ENCODE measurements around the gene SRCIN1.
A peak's percentile ranks its signal among the peaks of the same experiment; 100 is the strongest.
"Not testable (repeated sequence)": the region's sequence is repeated elsewhere in the genome, so short reads cannot be mapped to it uniquely, and the experiment has no call there.

Gene SRCIN1

GRCh38 chr17:38605841-38606645 lies at the start of gene SRCIN1:
TSS of gene SRCIN1 (minus strand) at chr17:38605952. CDS start at chr17:38605705, 247 bp downstream.
- Histone ChIP-seq H3K4me3 (ENCODE audit: low read length) (peak within 1 kb of the TSS; percentile 4), H3K36me3 (ENCODE audit: control insufficient read depth, insufficient read depth, low read length) (no peaks in the 10 kb centered on the region), H3K9ac (ENCODE audit: low read length) (peak within 1 kb of the TSS; percentile 55), H3K4me1 (ENCODE audit: control insufficient read depth, insufficient read depth, low read length) (peaks cover 14% of the 10 kb centered on the region), H3K27me3 (ENCODE audit: control insufficient read depth, insufficient read depth, low read length) (peaks cover 49% of the 10 kb centered on the region), H3K9me3 (ENCODE audit: control insufficient read depth, low read length) (no peaks in the 10 kb centered on the region)

- Histone ChIP-seq H3K27me3 (ENCODE audit: control insufficient read depth, insufficient read depth, low read length) (peaks cover 26% of the 10 kb centered on the region), H3K36me3 (ENCODE audit: control insufficient read depth, insufficient read depth, low read length) (no peaks in the 10 kb centered on the region), H3K4me1 (ENCODE audit: control insufficient read depth, insufficient read depth, low read length) (no peaks in the 10 kb centered on the region), H3K9me3 (ENCODE audit: control insufficient read depth, low read length) (no peaks in the 10 kb centered on the region), H3K4me3 (ENCODE audit: low read length) (no peak overlapping the region), H3K9ac (ENCODE audit: low read length) (no peak overlapping the region)
Measured at GRCh38 chr17:38654411-38655398, 49.0 kb upstream of the SRCIN1 start.

DNA sequence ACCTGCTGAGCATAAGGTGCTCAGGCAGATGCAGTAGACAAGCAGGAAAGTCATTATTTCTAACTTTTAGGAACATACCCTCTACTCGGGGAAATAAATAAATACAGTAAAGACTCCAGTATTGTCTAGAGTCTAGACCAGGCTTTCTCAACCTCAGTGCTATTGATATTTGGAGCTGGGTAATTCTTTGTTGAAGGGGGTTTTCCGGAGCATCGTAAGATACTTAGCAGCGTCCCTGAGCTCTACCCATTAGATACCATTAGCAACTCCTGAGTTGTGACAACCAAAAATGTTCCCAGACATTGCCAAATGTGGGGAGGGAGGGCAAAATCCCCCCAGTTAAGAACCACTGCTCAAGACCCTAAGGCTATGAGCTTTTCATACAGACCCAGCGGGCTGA lies 47.9 kb upstream of the SRCIN1 start:
- Histone ChIP-seq H3K9ac (ENCODE audit: low read length) (no peak overlapping the region), H3K27me3 (ENCODE audit: control insufficient read depth, insufficient read depth, low read length) (peaks cover 26% of the 10 kb centered on the region), H3K4me1 (ENCODE audit: control insufficient read depth, insufficient read depth, low read length) (no peaks in the 10 kb centered on the region), H3K36me3 (ENCODE audit: control insufficient read depth, insufficient read depth, low read length) (no peaks in the 10 kb centered on the region), H3K9me3 (ENCODE audit: control insufficient read depth, low read length) (no peaks in the 10 kb centered on the region), H3K4me3 (ENCODE audit: low read length) (no peak overlapping the region)

- Histone ChIP-seq H3K9ac (ENCODE audit: low read length) (no peak overlapping the region), H3K4me1 (ENCODE audit: control insufficient read depth, insufficient read depth, low read length) (no peaks in the 10 kb centered on the region), H3K4me3 (ENCODE audit: low read length) (no peak overlapping the region), H3K36me3 (ENCODE audit: control insufficient read depth, insufficient read depth, low read length) (no peaks in the 10 kb centered on the region), H3K9me3 (ENCODE audit: control insufficient read depth, low read length) (no peaks in the 10 kb centered on the region), H3K27me3 (ENCODE audit: control insufficient read depth, insufficient read depth, low read length) (peaks cover 26% of the 10 kb centered on the region)
Measured at GRCh38 chr17:38653230-38653629, 47.5 kb upstream of the SRCIN1 start.

DNA sequence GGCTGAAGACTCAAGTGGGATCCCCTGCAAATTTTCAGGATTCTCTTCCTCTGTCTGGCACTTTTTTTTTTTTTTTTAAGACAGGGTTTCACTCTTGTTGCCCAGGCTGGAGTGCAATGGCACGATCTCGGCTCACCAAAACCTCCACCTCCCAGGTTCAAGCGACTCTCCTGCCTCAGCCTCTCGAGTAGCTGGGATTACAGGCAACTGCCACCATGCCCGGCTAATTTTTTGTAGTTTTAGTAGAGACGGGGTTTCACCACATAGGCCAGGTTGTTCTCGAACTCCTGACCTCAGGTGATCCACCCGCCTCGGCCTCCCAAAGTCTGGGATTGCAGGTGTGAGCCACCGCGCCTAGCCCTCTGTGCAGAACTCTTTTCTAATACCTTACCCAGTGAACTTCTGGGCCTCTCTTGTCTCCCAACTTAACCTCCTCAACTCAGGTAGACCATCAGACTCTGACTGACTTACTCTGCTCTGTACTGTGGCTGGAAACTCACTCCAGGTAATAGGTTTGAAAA lies 45.0 kb upstream of the SRCIN1 start:
- not testable (repeated sequence) for H3K4me3 ChIP-seq (ENCODE audit: low read length); H3K9ac ChIP-seq (ENCODE audit: low read length); H3K9me3 ChIP-seq (ENCODE audit: control insufficient read depth, low read length); H3K4me1 ChIP-seq (ENCODE audit: control insufficient read depth, insufficient read depth, low read length); H3K36me3 ChIP-seq (ENCODE audit: control insufficient read depth, insufficient read depth, low read length)
- H3K27me3 ChIP-seq (ENCODE audit: control insufficient read depth, insufficient read depth, low read length), result peaks cover 21% of the 10 kb centered on the region

GRCh38 chr17:38637951-38638350 lies 32.2 kb upstream of the SRCIN1 start:
- Histone ChIP-seq H3K9ac (ENCODE audit: low read length) (no peak overlapping the region), H3K9me3 (ENCODE audit: control insufficient read depth, low read length) (no peaks in the 10 kb centered on the region), H3K4me3 (ENCODE audit: low read length) (no peak overlapping the region), H3K27me3 (ENCODE audit: control insufficient read depth, insufficient read depth, low read length) (no peaks in the 10 kb centered on the region), H3K4me1 (ENCODE audit: control insufficient read depth, insufficient read depth, low read length) (no peaks in the 10 kb centered on the region), H3K36me3 (ENCODE audit: control insufficient read depth, insufficient read depth, low read length) (no peaks in the 10 kb centered on the region)

GRCh38 chr17:38636054-38636453 lies 30.3 kb upstream of the SRCIN1 start:
- Histone ChIP-seq H3K4me3 (ENCODE audit: low read length) (no peak overlapping the region), H3K4me1 (ENCODE audit: control insufficient read depth, insufficient read depth, low read length) (no peaks in the 10 kb centered on the region), H3K9me3 (ENCODE audit: control insufficient read depth, low read length) (no peaks in the 10 kb centered on the region), H3K27me3 (ENCODE audit: control insufficient read depth, insufficient read depth, low read length) (no peaks in the 10 kb centered on the region), H3K9ac (ENCODE audit: low read length) (no peak overlapping the region), H3K36me3 (ENCODE audit: control insufficient read depth, insufficient read depth, low read length) (no peaks in the 10 kb centered on the region)

DNA sequence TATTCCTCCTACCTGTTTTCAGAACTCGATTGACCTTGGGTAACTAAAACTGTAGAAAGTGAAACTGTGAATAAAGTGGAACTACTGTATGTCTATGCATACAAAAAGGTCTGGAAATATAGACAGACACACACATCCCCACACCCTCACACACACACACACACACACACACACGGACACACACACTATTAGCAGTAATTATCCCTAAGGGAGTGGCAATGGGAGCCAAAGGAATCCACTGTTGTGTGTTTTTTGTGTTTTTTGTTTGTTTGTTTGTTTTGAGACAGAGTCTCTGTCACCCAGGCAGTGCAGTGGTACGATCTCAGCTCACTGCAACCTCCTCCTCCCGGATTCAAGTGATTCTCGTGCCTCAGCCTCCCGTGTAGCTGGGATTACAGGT lies 26.6 kb upstream of the SRCIN1 start:
- no peaks in the 10 kb centered on the region for H3K36me3 ChIP-seq (ENCODE audit: control insufficient read depth, insufficient read depth, low read length)
- no peaks in the 10 kb centered on the region for H3K4me1 ChIP-seq (ENCODE audit: control insufficient read depth, insufficient read depth, low read length)
- H3K4me3 ChIP-seq (ENCODE audit: low read length), result no peak overlapping the region
- no peaks in the 10 kb centered on the region for H3K27me3 ChIP-seq (ENCODE audit: control insufficient read depth, insufficient read depth, low read length)
- H3K9me3 ChIP-seq (ENCODE audit: control insufficient read depth, low read length), result no peaks in the 10 kb centered on the region
- H3K9ac ChIP-seq (ENCODE audit: low read length), result no peak overlapping the region

DNA sequence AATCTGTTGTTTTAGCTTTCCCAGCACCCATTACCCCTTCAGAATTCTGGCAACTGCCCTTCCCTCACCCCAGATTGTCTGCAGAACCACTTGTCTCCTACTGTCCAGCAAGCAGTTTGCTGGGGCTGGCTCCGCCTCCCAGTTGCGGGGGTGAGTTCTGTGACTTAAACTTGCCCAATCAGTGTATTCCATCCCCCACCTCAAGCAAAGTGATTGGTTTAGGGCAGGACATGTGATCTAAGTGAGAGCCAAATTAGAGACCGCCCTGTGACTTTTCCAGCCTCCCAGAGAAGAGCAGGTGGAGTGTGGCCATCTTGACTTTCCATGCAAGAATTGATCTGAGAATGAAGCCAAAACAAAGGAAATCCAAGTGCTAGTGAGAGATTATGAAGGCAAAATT lies 22.7 kb upstream of the SRCIN1 start:
- Histone ChIP-seq H3K4me1 (ENCODE audit: control insufficient read depth, insufficient read depth, low read length) (no peaks in the 10 kb centered on the region), H3K9me3 (ENCODE audit: control insufficient read depth, low read length) (no peaks in the 10 kb centered on the region), H3K27me3 (ENCODE audit: control insufficient read depth, insufficient read depth, low read length) (no peaks in the 10 kb centered on the region), H3K4me3 (ENCODE audit: low read length) (no peak overlapping the region), H3K36me3 (ENCODE audit: control insufficient read depth, insufficient read depth, low read length) (no peaks in the 10 kb centered on the region), H3K9ac (ENCODE audit: low read length) (no peak overlapping the region)

- Histone ChIP-seq H3K9me3 (ENCODE audit: control insufficient read depth, low read length) (no peaks in the 10 kb centered on the region), H3K4me1 (ENCODE audit: control insufficient read depth, insufficient read depth, low read length) (no peaks in the 10 kb centered on the region), H3K27me3 (ENCODE audit: control insufficient read depth, insufficient read depth, low read length) (no peaks in the 10 kb centered on the region)
Measured at GRCh38 chr17:38627957-38628356, 22.2 kb upstream of the SRCIN1 start.

GRCh38 chr17:38626606-38627226 lies 21.0 kb upstream of the SRCIN1 start:
- H3K9me3 ChIP-seq (ENCODE audit: control insufficient read depth, low read length); H3K9ac ChIP-seq (ENCODE audit: low read length); H3K4me1 ChIP-seq (ENCODE audit: control insufficient read depth, insufficient read depth, low read length); H3K36me3 ChIP-seq (ENCODE audit: control insufficient read depth, insufficient read depth, low read length); H3K27me3 ChIP-seq (ENCODE audit: control insufficient read depth, insufficient read depth, low read length); H3K4me3 ChIP-seq (ENCODE audit: low read length): not testable (repeated sequence)

More at GRCh38 chr17:38627957-38628356, 22.2 kb upstream of the SRCIN1 start:
- Histone ChIP-seq H3K9ac (ENCODE audit: low read length) (no peak overlapping the region), H3K4me3 (ENCODE audit: low read length) (no peak overlapping the region), H3K36me3 (ENCODE audit: control insufficient read depth, insufficient read depth, low read length) (no peaks in the 10 kb centered on the region)

All from mucosa of stomach (tissue), 1 donor.